Heart right ventricle (tissue), 16 donors: ENCODE results near the gene EPX. TPM values are rescaled to one million over a fixed set of nuclear protein-coding genes. Genes with fewer than 3 reads are reported as not detected.

Experiments
- ATAC-seq, 8 donors: fragments of 200-7000 bp; cut with Tn5 transposase; one replicate each; pipeline ENCODE4 v1.9.1; 2020; ENCODE audit warnings: mild to moderate bottlenecking in 8 of 8, moderate library complexity in 8 of 8, moderate number of reproducible peaks in 1 of 8
- DNase-seq, 2 donors: peaks; one replicate each; pipeline ENCODE4 v3.0.0-alpha.2; 2020
- H3K27ac ChIP-seq, 10 donors: fragments of 200-600 bp; sonication (generic) in 2 of 10; one replicate each; pipeline versions ENCODE4 v1.5.0 to v1.8.0; 2020 to 2022; ENCODE audit warnings: mild to moderate bottlenecking in 3 of 10
- H3K27me3 ChIP-seq, 7 donors: fragments of 200-600 bp; one replicate each; pipeline ENCODE4 v1.8.0; 2021 to 2022; ENCODE audit warnings: mild to moderate bottlenecking in 2 of 7
- H3K36me3 ChIP-seq, 9 donors: fragments of 200-600 bp; sonication (generic) in 1 of 9; one replicate each; pipeline versions ENCODE4 v1.5.0 to v1.8.0; 2020 to 2022; ENCODE audit warnings: mild to moderate bottlenecking in 2 of 9
- H3K4me1 ChIP-seq, 9 donors: fragments of 200-600 bp; sonication (generic) in 1 of 9; one replicate each; pipeline versions ENCODE4 v1.5.0 to v1.8.0; 2020 to 2022; ENCODE audit warnings: mild to moderate bottlenecking in 4 of 9
- H3K4me3 ChIP-seq, 10 donors: fragments of 200-600 bp; sonication (generic) in 2 of 10; one replicate each; pipeline versions ENCODE4 v1.5.0 to v1.8.0; 2020 to 2022; ENCODE audit warnings: mild to moderate bottlenecking in 7 of 10, moderate library complexity in 2 of 10
- H3K9me3 ChIP-seq, 11 donors: fragments of 200-600 bp in 10 of 11; sonication (generic) in 2 of 11; one replicate each; pipeline versions ENCODE4 v1.5.0 to v1.8.0; 2013 to 2022; ENCODE audit warnings: mild to moderate bottlenecking in 2 of 11, control low read depth in 1 of 11, moderate library complexity in 1 of 11
- CTCF ChIP-seq, 9 donors: fragments of 200-600 bp; sonication (generic) in 2 of 9; IDR thresholded peaks; one replicate each; pipeline versions ENCODE4 v1.5.0 to v1.8.0; 2021 to 2022; ENCODE audit warnings: antibody characterized with exemption in 9 of 9, mild to moderate bottlenecking in 5 of 9, moderate library complexity in 1 of 9
- WGBS, 2 donors: extraction: QIAGEN DNeasy Blood & Tissue Kit; methylation state at CpG; one replicate each; pipeline ENCODE4 v1.1.7; 2013; ENCODE audit warnings: inconsistent platforms in 1 of 2; 5-methylcytosine and 5-hydroxymethylcytosine counted together
- intact Hi-C, 10 donors: fragments of 100-400 bp; cut with DNase I; formaldehyde crosslinking; loops; one replicate each; pipeline versions ENCODE4 v1.11.1 to v1.14.2; 2022
- polyA plus RNA-seq, 2 donors: library from polyadenylated mRNA; stranded (reverse); fragments of 200-250 nt; gene quantifications; one replicate each; pipeline ENCODE4 v1.2.3, GENCODE V29; 2013
- total RNA-seq, 10 donors: library from RNA; stranded (reverse); fragmentation: NEBNext Ultra II Directional in 3 of 10; extraction: Animal tissue kit (Norgen Biotek cat#: 25700) in 3 of 10; gene quantifications; one replicate each; pipeline versions ENCODE4 v1.2.1 to v1.2.4, GENCODE V29; 2021 to 2023
- donor health status: Arrhythmogenic right ventricular cardiomyopathy.
- donor health status: ischemic (EF 13 %, LVEDD 7.1; RV severe dilation, severe dysfunction).
- donor health status: healthy with polysubstance abuse.
- donor health status: DM: no; HTN: yes; CAD: no.
- donor health status: DM: no; HTN: no; CAD: no.
- donor health status: ischemic (EF 25% LVEDD 6.9; RV normal size, moderate dysfunction).
- donor health status: ischemic (EF 25% LVEDD 5.7; RV mildly dilated, moderate dysfunction).
- donor health status: healthy.
- donor health status: DM: yes; HTN: yes; CAD: no.
- donor health status: Ischemic cardiomyopathy.
- donor health status: ischemic (EF 35%, LVEDD 5.7; RV mildly dilated, moderate dysfunction).
- donor health status: nonischemic (EF 11% LVEDD 7.7; RV severe dilation, severe dysfunction).
- donor health status: DM: yes; HTN: yes; CAD: no.
- donor health status: PGD.
- donor health status: ischemic (EF 29% LVEDD 5.4; RV normal size, mild dysfunction).
- donor health status: nonischemic (EF 23%, LVEDD 6.1; RV moderate dilation, normal function).

The EPX gene
- total and polyA plus RNA-seq, 12 donors: not detected

GRCh38 chr17:58184986-58185761 lies 7.4 kb upstream of the EPX start:
- intact Hi-C loops: no loop called here
- ATAC-seq: no peak
- Histone ChIP-seq H3K27ac (no peak overlapping the region), H3K4me1 (peaks cover 0 to 10% (median 7%) of the 10 kb centered on the region in 9 donors), H3K4me3 (no peak overlapping the region), H3K9me3 (no peaks in the 10 kb centered on the region), H3K36me3 (no peaks in the 10 kb centered on the region), H3K27me3 (peaks cover 0 to 27% (median 14%) of the 10 kb centered on the region in 7 donors)
- 69 to 74% methylated on average over 8 of the region's 8 CpGs for WGBS, 2 donors
- TF ChIP-seq CTCF (IDR thresholded peaks at IDR 0.05): no peak
- no peak for DNase-seq

GRCh38 chr17:58186591-58186990 lies 5.9 kb upstream of the EPX start:
- ATAC-seq (no peak), DNase-seq (no peak)
- intact Hi-C loops: no loop called here
- 83 to 90% methylated on average over 4 of the region's 4 CpGs for WGBS, 2 donors
- H3K36me3 ChIP-seq: no peaks in the 10 kb centered on the region
- peaks cover 0 to 12% (median 7%) of the 10 kb centered on the region in 9 donors for H3K4me1 ChIP-seq
- H3K9me3 ChIP-seq: no peaks in the 10 kb centered on the region
- no peak overlapping the region for H3K4me3 ChIP-seq
- no peak for TF ChIP-seq CTCF (IDR thresholded peaks at IDR 0.05)
- peaks cover 0 to 39% (median 27%) of the 10 kb centered on the region in 7 donors for H3K27me3 ChIP-seq
- H3K27ac ChIP-seq: no peak overlapping the region

- Histone ChIP-seq H3K27ac (no peak overlapping the region), H3K27me3 (peaks cover 0 to 44% (median 28%) of the 10 kb centered on the region in 7 donors), H3K9me3 (no peaks in the 10 kb centered on the region), H3K4me1 (peaks cover 0 to 12% (median 7%) of the 10 kb centered on the region in 9 donors), H3K4me3 (no peak overlapping the region), H3K36me3 (no peaks in the 10 kb centered on the region)
- TF ChIP-seq CTCF (IDR thresholded peaks at IDR 0.05): no peak
- intact Hi-C loops: no loop called here
- WGBS, 2 donors: 91 to 92% methylated on average over 6 of the region's 6 CpGs
- DNase-seq: no peak
- ATAC-seq: no peak
Observed at GRCh38 chr17:58187063-58187462, 5.5 kb upstream of the EPX start.

- no peak overlapping the region for H3K4me3 ChIP-seq
- peaks cover 0 to 48% (median 28%) of the 10 kb centered on the region in 7 donors for H3K27me3 ChIP-seq
- ATAC-seq (no peak), DNase-seq (no peak)
- no peaks in the 10 kb centered on the region for H3K9me3 ChIP-seq
- intact Hi-C loops: no loop called here
- H3K36me3 ChIP-seq: no peaks in the 10 kb centered on the region
- no peak overlapping the region for H3K27ac ChIP-seq
- H3K4me1 ChIP-seq: peaks cover 0 to 12% (median 7%) of the 10 kb centered on the region in 9 donors
- WGBS, 2 donors: 43 to 48% methylated on average over 7 of the region's 7 CpGs
- no peak for TF ChIP-seq CTCF (IDR thresholded peaks at IDR 0.05)
Observed at GRCh38 chr17:58187675-58188074, 4.9 kb upstream of the EPX start.
